Choroid plexus epithelial cell (primary cell): ENCODE data around the gene MDC1.

Source experiments
- DNase-seq: peaks from one replicate; pipeline ENCODE4 v3.0.0-alpha.2; 2010; ENCODE audit warnings: low read depth
- H3K4me3 ChIP-seq: 2 replicates; pipeline ENCODE4 v1.5.1; 2011; ENCODE audit warnings: low read depth, mild to moderate bottlenecking, control low read depth, low read length, moderate library complexity
- TF ChIP-seq, protein P1 (sequence below): conservative IDR thresholded peaks from 2 replicates; pipeline ENCODE4 v1.5.1; 2011; ENCODE audit warnings: low read depth, mild to moderate bottlenecking, control low read depth, inconsistent platforms, low read length, moderate library complexity

The MDC1 gene

DNA sequence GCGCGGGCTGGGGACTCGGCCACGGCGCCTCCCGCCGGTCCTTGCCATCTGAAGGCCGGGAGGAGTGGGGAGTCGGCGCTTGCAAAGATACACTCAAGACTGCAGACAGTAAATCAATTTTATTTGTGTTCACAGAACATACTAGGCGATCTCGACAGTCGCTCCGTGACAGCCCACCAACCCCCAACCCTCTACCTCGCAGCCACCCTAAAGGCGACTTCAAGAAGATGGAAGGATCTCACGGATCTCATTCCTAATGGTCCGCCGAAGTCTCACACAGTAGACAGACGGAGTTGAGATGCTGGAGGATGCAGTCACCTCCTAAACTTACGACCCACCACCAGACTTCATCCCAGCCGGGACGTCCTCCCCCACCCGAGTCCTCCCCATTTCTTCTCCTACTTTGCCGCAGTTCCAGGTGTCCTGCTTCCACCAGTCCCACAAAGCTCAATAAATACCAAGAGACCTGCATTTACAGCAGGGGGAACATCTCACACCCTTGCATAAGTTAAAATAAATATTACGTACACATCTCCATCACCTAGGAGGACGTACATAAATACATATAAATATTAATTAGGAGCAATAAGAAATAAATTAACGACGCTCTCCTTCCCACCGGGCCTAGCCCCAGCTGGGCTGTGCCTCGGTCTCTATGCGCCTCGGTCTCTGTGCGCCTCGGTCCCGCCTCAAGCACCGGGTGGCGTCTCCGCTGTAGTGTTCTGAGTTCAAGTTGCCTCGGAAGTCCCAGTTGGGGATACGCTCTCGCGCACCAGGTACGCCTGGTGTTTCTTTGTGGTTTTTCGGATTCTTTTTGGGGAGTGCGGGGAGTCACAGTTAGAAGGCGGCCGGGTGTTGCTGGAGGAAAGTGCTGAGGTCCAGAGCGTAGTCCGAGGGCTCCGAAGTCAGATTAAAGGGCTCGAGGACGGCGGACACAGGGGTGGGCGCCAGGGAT, 26.3 kb upstream of the MDC1 start:
- peak overlapping the region; percentile 90 for H3K4me3 ChIP-seq
- peak; percentile 47 for DNase-seq
- TF ChIP-seq, protein P1, sequence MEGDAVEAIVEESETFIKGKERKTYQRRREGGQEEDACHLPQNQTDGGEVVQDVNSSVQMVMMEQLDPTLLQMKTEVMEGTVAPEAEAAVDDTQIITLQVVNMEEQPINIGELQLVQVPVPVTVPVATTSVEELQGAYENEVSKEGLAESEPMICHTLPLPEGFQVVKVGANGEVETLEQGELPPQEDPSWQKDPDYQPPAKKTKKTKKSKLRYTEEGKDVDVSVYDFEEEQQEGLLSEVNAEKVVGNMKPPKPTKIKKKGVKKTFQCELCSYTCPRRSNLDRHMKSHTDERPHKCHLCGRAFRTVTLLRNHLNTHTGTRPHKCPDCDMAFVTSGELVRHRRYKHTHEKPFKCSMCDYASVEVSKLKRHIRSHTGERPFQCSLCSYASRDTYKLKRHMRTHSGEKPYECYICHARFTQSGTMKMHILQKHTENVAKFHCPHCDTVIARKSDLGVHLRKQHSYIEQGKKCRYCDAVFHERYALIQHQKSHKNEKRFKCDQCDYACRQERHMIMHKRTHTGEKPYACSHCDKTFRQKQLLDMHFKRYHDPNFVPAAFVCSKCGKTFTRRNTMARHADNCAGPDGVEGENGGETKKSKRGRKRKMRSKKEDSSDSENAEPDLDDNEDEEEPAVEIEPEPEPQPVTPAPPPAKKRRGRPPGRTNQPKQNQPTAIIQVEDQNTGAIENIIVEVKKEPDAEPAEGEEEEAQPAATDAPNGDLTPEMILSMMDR = no peak

DNA sequence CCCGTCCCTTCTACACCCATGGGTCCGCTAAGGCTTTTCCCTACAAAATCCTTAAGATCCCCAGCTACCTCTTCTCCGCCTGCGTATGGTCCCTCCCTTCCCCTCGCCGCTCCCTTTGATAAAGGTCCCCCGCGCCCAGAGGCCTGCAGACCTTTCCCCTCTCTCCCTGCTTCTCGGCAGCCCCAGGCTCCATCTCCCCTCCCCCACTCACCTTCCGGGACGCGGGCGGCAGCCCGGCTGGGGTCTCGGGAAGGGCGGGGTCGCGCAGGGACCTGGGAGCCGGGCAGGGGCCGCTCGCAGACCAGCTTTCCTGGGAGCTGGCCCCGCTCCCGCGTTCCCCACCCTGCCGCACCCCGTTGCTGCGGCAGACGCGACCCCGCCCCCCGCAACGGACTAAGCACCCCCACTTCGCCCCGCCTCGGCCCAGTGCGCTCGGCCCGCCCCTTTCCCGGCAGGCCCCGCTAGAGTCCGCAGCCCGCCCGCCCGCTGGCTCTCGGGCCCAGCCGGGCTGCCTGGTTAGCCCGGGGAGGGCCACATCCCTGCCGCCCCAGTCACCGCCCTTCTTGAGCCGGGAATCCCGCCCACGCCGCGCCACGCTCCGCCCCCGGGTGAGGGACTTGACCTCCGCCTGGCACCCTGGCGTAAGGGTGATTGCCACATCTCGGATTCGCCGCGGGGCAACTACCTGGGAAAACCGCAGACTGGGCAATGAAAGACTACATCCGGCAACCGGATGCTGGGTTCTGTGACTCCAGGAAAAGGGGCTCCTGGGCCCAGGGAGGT, 25.4 kb upstream of the MDC1 start, which contains the start of gene FLOT1:
Gene FLOT1 (minus strand): TSS at position 372 of the 783 bp plus-strand sequence. CDS start 498 bp downstream, outside the sequence.
- TF ChIP-seq, protein P1 = no peak
- peak within 1 kb of the TSS; percentile 90 for H3K4me3 ChIP-seq
- peak; percentile 97 for DNase-seq

DNA sequence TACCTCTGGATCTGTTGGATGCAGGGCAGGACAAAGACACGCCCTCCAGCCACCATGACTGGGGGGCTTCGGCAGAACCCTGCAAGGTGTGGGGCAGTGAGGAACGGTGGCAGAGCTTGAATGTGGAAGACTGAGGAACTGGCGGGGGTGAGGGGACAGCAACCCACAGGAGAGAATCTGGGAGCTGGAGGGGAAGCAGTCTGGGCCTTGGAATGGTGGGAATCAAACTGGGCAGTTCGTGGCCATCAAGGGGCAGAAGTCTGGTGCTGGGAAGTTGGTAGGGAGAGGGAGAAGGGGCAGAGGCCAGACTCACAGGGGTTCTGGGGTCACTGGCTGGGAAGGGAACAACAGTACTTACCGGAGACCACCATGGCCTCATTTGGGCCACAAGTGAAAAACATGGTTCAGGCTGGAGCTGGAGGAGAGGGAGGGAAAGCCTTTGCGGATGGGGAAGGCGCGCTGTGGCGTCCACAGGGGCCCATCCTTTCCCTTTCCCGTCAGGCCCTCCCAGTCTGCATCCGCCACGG, 24.8 kb upstream of the MDC1 start:
- DNase-seq = no peak
- TF ChIP-seq, protein P1 = no peak
- H3K4me3 ChIP-seq = peak overlapping the region; percentile 90

DNA sequence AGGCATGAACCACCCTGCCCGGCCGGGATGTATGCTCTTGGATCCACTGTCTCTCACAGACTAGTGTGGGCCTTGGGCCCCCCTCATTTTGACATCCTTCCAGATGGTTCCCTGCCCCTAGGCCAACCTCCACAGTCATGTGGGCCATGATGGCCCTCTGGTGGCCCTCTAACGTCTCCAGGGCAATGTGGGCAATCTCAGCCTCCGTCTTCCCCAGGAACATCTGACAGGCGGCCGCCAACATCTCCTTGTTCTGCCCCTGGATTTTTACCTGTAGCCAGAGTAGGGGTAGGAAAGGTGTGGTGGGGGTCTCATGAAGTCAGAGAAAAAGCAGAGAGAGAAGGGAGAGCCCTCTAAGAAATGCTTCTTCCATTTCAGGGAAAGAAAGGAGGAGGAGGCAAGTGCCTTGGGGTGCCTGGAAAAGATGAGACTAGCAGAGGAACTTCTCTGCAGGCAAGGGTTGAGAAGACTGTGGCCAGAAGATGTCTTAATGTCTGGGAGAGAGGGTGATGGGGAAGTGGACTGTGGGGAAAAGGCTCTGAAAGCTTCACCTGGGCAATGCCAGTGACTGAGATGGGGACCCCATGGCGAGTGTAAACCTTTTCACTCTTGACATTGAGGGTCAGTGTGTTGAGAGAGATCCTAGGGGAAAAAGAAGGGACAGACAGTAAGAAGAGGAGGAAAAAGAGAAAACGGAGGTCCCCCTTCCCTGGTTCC, 24.1 kb upstream of the MDC1 start:
- DNase-seq = peak; percentile 22
- peak overlapping the region; percentile 90 for H3K4me3 ChIP-seq
- TF ChIP-seq, protein P1 = no peak

DNA sequence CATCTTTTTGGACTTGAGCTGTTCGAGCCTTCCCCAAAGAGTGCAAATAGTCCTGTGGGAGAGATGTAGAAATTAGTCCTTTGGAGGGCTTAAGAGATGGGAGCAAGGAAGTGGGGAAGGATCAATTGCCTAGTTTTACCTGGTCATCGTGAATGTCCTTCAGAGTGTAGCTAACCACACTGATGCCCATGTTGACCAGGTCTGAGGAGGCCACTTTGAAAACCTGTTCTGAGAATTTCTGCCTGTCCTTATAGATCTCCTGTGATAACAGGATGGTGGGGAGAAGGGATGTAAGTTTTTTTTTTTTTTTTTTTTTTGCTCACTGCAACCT, 23.4 kb upstream of the MDC1 start:
- TF ChIP-seq, protein P1 = no peak
- H3K4me3 ChIP-seq = no peak overlapping the region
- DNase-seq = no peak

DNA sequence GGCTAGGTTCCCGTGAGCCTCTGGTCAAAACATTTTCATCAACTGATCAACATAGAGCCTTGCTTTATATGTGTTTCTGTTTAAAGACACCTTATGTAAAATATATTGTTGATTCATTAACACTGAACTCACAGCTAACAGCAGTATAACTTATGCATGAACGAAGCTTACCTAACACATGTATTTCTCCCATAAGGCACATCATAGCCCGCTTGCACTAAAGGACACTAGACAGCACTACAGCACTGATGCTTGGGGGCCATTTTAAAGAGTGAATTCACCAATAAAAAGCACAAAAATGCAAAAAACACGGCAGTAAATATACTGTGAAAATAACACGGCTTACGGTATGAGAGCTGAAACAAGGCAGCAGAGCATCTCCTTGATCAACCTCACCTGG, 21.5 kb upstream of the MDC1 start:
- TF ChIP-seq, protein P1 = no peak
- DNase-seq = no peak
- H3K4me3 ChIP-seq = no peak overlapping the region
